OCI-LY7 (cell line): Measurements from ENCODE around the gene PCGF5. TPM values are rescaled to one million over a fixed set of nuclear protein-coding genes. Genes with fewer than 3 reads are reported as not detected.

Source experiments
- BruUV-seq: library from RNA; stranded (reverse); fragments of 400-500 nt; replicated peaks from 2 replicates; lab custom pipeline; 2021; lab: Mats Ljungman, UMichigan
- CTCF ChIA-PET: fragments of 300-600 bp; sonication (Branson Sonifier 250); formaldehyde crosslinking; loops from one replicate; lab custom pipeline; 2022; ENCODE audit warnings: antibody characterized with exemption; ENCODE audit not compliant: unreplicated experiment; lab: Charles Lee
- POLR2A ChIA-PET: fragments of 300-600 bp; sonication (Branson Sonifier 250); formaldehyde crosslinking; loops from one replicate; lab custom pipeline; 2022; ENCODE audit warnings: antibody characterized with exemption; lab: Charles Lee
- DNase-seq: peaks from one replicate; pipeline ENCODE4 v3.0.0-alpha.2; 2015; ENCODE audit warnings: low spot score
- H2AFZ ChIP-seq: fragments of 200-600 bp; sonication (generic), shearing (Covaris generic); 2 replicates; pipeline ENCODE4 v1.6.1; 2014; ENCODE audit warnings: mild to moderate bottlenecking, antibody characterized with exemption, low read length, moderate library complexity
- H3K27ac ChIP-seq: fragments of 200-600 bp; sonication (generic); 2 replicates; pipeline ENCODE4 v1.5.1; 2014; ENCODE audit warnings: mixed run types, low read depth, mild to moderate bottlenecking, moderate library complexity, low read length, inconsistent platforms; ENCODE audit not compliant: poor library complexity, severe bottlenecking
- H3K36me3 ChIP-seq: fragments of 200-600 bp; sonication (generic); 2 replicates; pipeline ENCODE4 v1.6.1; 2014; ENCODE audit warnings: mild to moderate bottlenecking, antibody characterized with exemption, low read length, moderate library complexity, mixed read lengths; ENCODE audit not compliant: insufficient read depth
- H3K4me1 ChIP-seq: fragments of 200-600 bp; sonication (generic); 2 replicates; pipeline ENCODE4 v1.5.1; 2014; ENCODE audit warnings: mild to moderate bottlenecking, low read length; ENCODE audit not compliant: insufficient read depth, poor library complexity, severe bottlenecking
- H3K4me2 ChIP-seq: fragments of 200-600 bp; sonication (generic); 2 replicates; pipeline ENCODE4 v1.6.1; 2014; ENCODE audit warnings: mild to moderate bottlenecking, low read length
- H3K4me3 ChIP-seq: fragments of 200-600 bp; sonication (generic); 2 replicates; pipeline ENCODE4 v1.5.1; 2014; ENCODE audit warnings: mild to moderate bottlenecking, low read depth, low read length; ENCODE audit not compliant: poor library complexity, severe bottlenecking
- H3K79me2 ChIP-seq: fragments of 200-600 bp; sonication (generic); 2 replicates; pipeline ENCODE4 v1.6.1; 2016; ENCODE audit warnings: low read depth, mild to moderate bottlenecking, low read length, moderate library complexity, mixed read lengths; ENCODE audit not compliant: insufficient read depth
- H3K9me2 ChIP-seq: fragments of 200-600 bp; sonication (generic); 2 replicates; pipeline ENCODE4 v1.6.1; 2016; ENCODE audit warnings: mild to moderate bottlenecking, low read length, mixed read lengths; ENCODE audit not compliant: insufficient read depth
- H3K9me3 ChIP-seq: fragments of 200-600 bp; sonication (generic); 2 replicates; pipeline ENCODE4 v1.6.1; 2014; ENCODE audit warnings: mild to moderate bottlenecking, mixed run types, low read length, mixed read lengths
- H4K20me1 ChIP-seq: fragments of 200-600 bp; sonication (generic); 2 replicates; pipeline ENCODE4 v1.6.1; 2014; ENCODE audit warnings: mild to moderate bottlenecking, antibody characterized with exemption, low read length, moderate library complexity, mixed read lengths; ENCODE audit not compliant: insufficient read depth
- EZH2phosphoT487 ChIP-seq: fragments of 200-600 bp; sonication (generic); IDR thresholded peaks from 2 replicates; pipeline ENCODE4 v1.6.1; 2018; ENCODE audit warnings: low read depth, borderline replicate concordance, mild to moderate bottlenecking, mixed run types, antibody characterized with exemption, low read length, moderate library complexity, mixed read lengths
- intact Hi-C: fragments of 100-400 bp; cut with micrococcal nuclease; formaldehyde crosslinking; loops from one replicate; pipeline ENCODE4 v1.10.0; 2022; ENCODE audit not compliant: unreplicated experiment
- total RNA-seq, 2 experiments: library from RNA; depleted of rRNA in 1 of 2; stranded (reverse); fragments of >200 nt in 1 of 2; shearing (Covaris generic) in 1 of 2; gene quantifications; 2 replicates each; pipeline ENCODE4 v1.2.3, GENCODE V29; 2014 to 2022
- TF ChIP-seq, protein P1 (sequence below): fragments of 200-600 bp; sonication (generic); conservative IDR thresholded peaks from 2 replicates; pipeline ENCODE4 v1.5.1; 2014; ENCODE audit warnings: mild to moderate bottlenecking, antibody characterized with exemption, low read length, moderate library complexity, mixed read lengths

The PCGF5 gene
- total RNA-seq, 2 experiments from 2014 or later = 25.1 to 40.9 TPM

DNA sequence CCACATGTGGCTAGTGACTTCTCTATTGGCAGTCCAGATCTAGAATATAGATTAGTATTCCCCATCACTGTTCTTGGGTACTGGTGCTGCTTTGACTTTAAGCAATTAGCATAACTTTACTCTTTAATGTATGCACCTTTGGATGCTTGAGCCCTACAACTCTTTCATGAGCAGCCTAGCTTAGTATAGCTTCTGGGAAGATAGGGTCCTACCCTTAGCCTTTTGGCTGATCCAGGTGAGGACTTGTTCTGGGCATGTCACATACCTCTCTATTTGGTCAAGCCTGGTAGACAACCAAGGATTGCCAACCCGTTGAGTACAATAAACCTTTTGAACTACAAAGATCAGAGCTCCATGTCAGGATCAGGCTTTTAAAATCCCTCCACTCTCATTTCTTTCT lies 17.7 kb downstream of the PCGF5 start:
- Histone ChIP-seq H3K79me2 (no peaks in the 10 kb centered on the region), H3K4me3 (no peak overlapping the region), H4K20me1 (no peaks in the 10 kb centered on the region), H3K9me3 (no peaks in the 10 kb centered on the region), H3K36me3 (no peaks in the 10 kb centered on the region), H3K9me2 (no peaks in the 10 kb centered on the region), H3K4me1 (no peaks in the 10 kb centered on the region), H3K27ac (no peak overlapping the region), H2AFZ (no peak overlapping the region), H3K4me2 (no peak overlapping the region)
- TF ChIP-seq, protein P1, sequence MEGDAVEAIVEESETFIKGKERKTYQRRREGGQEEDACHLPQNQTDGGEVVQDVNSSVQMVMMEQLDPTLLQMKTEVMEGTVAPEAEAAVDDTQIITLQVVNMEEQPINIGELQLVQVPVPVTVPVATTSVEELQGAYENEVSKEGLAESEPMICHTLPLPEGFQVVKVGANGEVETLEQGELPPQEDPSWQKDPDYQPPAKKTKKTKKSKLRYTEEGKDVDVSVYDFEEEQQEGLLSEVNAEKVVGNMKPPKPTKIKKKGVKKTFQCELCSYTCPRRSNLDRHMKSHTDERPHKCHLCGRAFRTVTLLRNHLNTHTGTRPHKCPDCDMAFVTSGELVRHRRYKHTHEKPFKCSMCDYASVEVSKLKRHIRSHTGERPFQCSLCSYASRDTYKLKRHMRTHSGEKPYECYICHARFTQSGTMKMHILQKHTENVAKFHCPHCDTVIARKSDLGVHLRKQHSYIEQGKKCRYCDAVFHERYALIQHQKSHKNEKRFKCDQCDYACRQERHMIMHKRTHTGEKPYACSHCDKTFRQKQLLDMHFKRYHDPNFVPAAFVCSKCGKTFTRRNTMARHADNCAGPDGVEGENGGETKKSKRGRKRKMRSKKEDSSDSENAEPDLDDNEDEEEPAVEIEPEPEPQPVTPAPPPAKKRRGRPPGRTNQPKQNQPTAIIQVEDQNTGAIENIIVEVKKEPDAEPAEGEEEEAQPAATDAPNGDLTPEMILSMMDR = no peak
- no peak for TF ChIP-seq EZH2phosphoT487
- intact Hi-C loops = no loop called here
- ChIA-PET POLR2A (interaction anchor here (0.6 to 2.2 kb wide), 4 partner anchors 12 to 232 kb away, joined by 3 to 12 read pairs (median 9); no protein-coding TSS in a partner anchor), CTCF (no interaction called here)
- BruUV-seq = no TSS peak
- no peak for DNase-seq

DNA sequence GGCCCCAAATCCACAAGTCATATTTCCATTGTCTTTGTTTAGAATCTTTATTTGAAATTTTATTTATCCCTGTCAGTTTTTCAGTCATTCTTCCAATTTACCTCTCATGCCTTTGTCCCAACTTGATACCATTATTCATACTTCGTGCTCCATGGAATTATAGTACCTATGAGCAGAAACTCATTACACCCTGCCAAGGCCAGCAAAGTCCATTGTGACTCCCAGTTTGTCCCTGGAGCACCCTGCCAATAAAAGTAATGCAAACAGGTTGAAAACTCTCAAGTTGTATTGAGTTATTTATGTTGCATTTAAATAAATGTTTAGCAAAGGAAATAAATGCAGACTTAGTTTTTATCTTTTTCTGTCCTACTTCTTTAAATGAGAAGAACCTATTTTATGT lies 19.3 kb downstream of the PCGF5 start:
- Histone ChIP-seq H2AFZ (no peak overlapping the region), H3K4me3 (no peak overlapping the region), H3K4me2 (no peak overlapping the region), H3K9me2 (no peaks in the 10 kb centered on the region), H3K27ac (no peak overlapping the region), H4K20me1 (no peaks in the 10 kb centered on the region), H3K9me3 (no peaks in the 10 kb centered on the region), H3K79me2 (no peaks in the 10 kb centered on the region), H3K36me3 (no peaks in the 10 kb centered on the region), H3K4me1 (no peaks in the 10 kb centered on the region)
- CTCF ChIA-PET = no interaction called here
- TF ChIP-seq EZH2phosphoT487 = no peak
- TF ChIP-seq, protein P1 = no peak
- intact Hi-C loops = no loop called here
- DNase-seq = no peak
- POLR2A ChIA-PET = interaction anchor here (0.6 to 2.2 kb wide), 4 partner anchors 10 to 150 kb away, joined by 3 to 11 read pairs (median 3); no protein-coding TSS in a partner anchor
- no TSS peak for BruUV-seq

DNA sequence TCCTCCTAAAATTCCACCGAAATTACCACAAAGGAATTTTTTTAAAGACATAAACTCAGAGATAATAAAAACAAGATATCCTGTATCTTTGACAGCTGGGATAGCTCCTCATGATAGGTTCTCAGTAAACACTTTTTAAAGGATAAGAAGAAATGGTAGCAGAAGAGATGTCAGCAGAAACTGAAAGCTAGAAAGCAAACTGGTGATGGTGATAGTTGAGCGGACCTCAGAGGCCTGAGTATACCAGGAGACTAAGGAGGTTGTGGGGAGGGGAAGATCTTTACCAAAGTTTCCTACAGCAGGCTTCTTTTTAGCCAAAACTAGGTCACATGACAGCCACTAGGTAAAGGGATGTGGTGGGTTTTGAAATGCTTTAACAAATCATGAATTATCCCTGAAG lies 22.5 kb downstream of the PCGF5 start:
- Histone ChIP-seq H3K4me3 (no peak overlapping the region), H3K9me2 (no peaks in the 10 kb centered on the region), H3K4me2 (no peak overlapping the region), H3K4me1 (no peaks in the 10 kb centered on the region), H3K36me3 (no peaks in the 10 kb centered on the region), H2AFZ (no peak overlapping the region), H3K9me3 (no peaks in the 10 kb centered on the region), H4K20me1 (no peaks in the 10 kb centered on the region), H3K79me2 (no peaks in the 10 kb centered on the region), H3K27ac (no peak overlapping the region)
- BruUV-seq = no TSS peak
- no peak for DNase-seq
- TF ChIP-seq EZH2phosphoT487 = no peak
- TF ChIP-seq, protein P1 = no peak
- POLR2A ChIA-PET = interaction anchor here (0.5 kb wide), 1 partner anchor 94 kb away, joined by 6 read pairs; no protein-coding TSS in a partner anchor
- CTCF ChIA-PET = no interaction called here
- intact Hi-C loops = no loop called here
